Heart left ventricle (tissue), 13 donors: ENCODE results near the gene ENOX2.

Experiments used
- CTCF ChIP-seq, 12 donors: fragments of 200-600 bp; sonication (generic) in 4 of 12; IDR thresholded peaks; one replicate each; pipeline versions ENCODE4 v1.5.0 to v1.8.0; 2018 to 2022; ENCODE audit warnings: antibody characterized with exemption in 12 of 12, mild to moderate bottlenecking in 5 of 12
- POLR2A ChIP-seq, 2 donors: fragments of 450-650 bp; IDR thresholded peaks; one replicate each; pipeline ENCODE4 v1.6.1; 2017; ENCODE audit warnings: antibody characterized with exemption in 2 of 2, mild to moderate bottlenecking in 2 of 2, moderate library complexity in 2 of 2
- donor health status: ischemic (EF 13 %, LVEDD 7.1; RV severe dilation, severe dysfunction).
- donor health status: DM: no; HTN: yes; CAD: no.
- donor health status: DM: no; HTN: no; CAD: no.
- donor health status: ischemic (EF 25% LVEDD 6.9; RV normal size, moderate dysfunction).
- donor health status: ischemic (EF 25% LVEDD 5.7; RV mildly dilated, moderate dysfunction).
- donor health status: ischemic (EF 35%, LVEDD 5.7; RV mildly dilated, moderate dysfunction).
- donor health status: nonischemic (EF 11% LVEDD 7.7; RV severe dilation, severe dysfunction).
- donor health status: DM: yes; HTN: yes; CAD: no.
- donor health status: PGD.
- donor health status: ischemic (EF 29% LVEDD 5.4; RV normal size, mild dysfunction).
- donor health status: nonischemic (EF 23%, LVEDD 6.1; RV moderate dilation, normal function).

DNA sequence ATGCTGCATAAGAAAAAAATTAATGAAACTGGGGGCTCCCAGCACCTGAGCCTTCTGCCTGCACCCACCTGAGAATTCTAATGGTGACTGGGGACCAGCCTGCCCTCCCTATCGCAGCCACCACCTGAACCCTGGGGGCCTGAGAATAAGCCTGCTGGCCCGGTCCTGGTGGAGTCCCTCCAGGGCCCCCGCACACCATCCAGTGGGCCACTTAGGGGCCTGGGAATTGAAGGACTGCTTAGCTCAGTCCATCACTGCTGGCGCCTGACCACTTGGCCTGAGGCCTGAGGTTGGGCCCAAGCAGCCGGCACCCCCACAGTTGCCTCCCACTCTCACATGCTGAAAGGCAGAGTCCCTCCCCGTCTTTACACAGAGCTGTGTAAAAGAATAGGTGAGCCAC lies 230.8 kb downstream of the ENOX2 start:
- no peak for TF ChIP-seq CTCF (IDR thresholded peaks at IDR 0.05)
- no peak for TF ChIP-seq POLR2A (IDR thresholded peaks at IDR 0.05)
